ENCODE results near the gene MEN1.

The MEN1 gene

GRCh38 chr11:64845129-64845775 is 34.9 kb upstream of the MEN1 start:
- no peak for DNase-seq

GRCh38 chr11:64844330-64845128 is 34.2 kb upstream of the MEN1 start, which contains the start of gene CDC42BPG:
Gene CDC42BPG (minus strand): TSS chr11:64844653. CDS start chr11:64844569, 84 bp downstream.
- peak; percentile 97 for DNase-seq

- DNase-seq, result no peak
These were observed 33.5 kb upstream of the MEN1 start for GRCh38 chr11:64843686-64844329.

GRCh38 chr11:64842851-64843685 is 32.7 kb upstream of the MEN1 start:
- DNase-seq, result no peak

- DNase-seq, result no peak
These were observed 32.0 kb upstream of the MEN1 start for GRCh38 chr11:64842366-64842759.

GRCh38 chr11:64841592-64842365 is 31.4 kb upstream of the MEN1 start:
- no peak for DNase-seq

- DNase-seq, result no peak
These were observed 29.8 kb upstream of the MEN1 start for GRCh38 chr11:64839887-64840782.

- DNase-seq, result no peak
These were observed 29.0 kb upstream of the MEN1 start for GRCh38 chr11:64839335-64839734.

GRCh38 chr11:64838600-64839334 is 28.4 kb upstream of the MEN1 start:
- no peak for DNase-seq

GRCh38 chr11:64837887-64838351 is 27.6 kb upstream of the MEN1 start:
- DNase-seq, result no peak

GRCh38 chr11:64836448-64837072 is 26.2 kb upstream of the MEN1 start:
- DNase-seq, result no peak

GRCh38 chr11:64835616-64836447 is 25.5 kb upstream of the MEN1 start:
- DNase-seq, result no peak

- no peak for DNase-seq
These were observed 24.6 kb upstream of the MEN1 start for GRCh38 chr11:64834723-64835615.

- no peak for DNase-seq
These were observed 23.8 kb upstream of the MEN1 start for GRCh38 chr11:64834031-64834722.

- no peak for DNase-seq
These were observed 23.2 kb upstream of the MEN1 start for GRCh38 chr11:64833509-64833908.

GRCh38 chr11:64833198-64833502 is 22.8 kb upstream of the MEN1 start:
- DNase-seq, result no peak
